H1 (cell line): ENCODE data around the gene PIAS1.

Source experiments
- CTCF ChIP-seq, 3 experiments: IDR thresholded peaks; 1 replicate in 2 of 3; 2 replicates in 1 of 3; pipeline versions ENCODE4 v1.5.1 to v1.6.1; 2011; ENCODE audit warnings: low read length in 3 of 3, mild to moderate bottlenecking in 3 of 3, inconsistent platforms in 2 of 3, low read depth in 1 of 3, moderate library complexity in 1 of 3; ENCODE audit not compliant: insufficient read depth in 1 of 3; ENCODE audit errors: control extremely low read depth in 1 of 3
- EZH2 ChIP-seq: fragments of 200-600 bp; sonication (generic); IDR thresholded peaks from 2 replicates; pipeline ENCODE4 v1.7.1; 2012; ENCODE audit warnings: low read depth, mild to moderate bottlenecking, moderate library complexity, low read length, inconsistent platforms; ENCODE audit not compliant: severe bottlenecking
- KDM1A ChIP-seq: fragments of 200-600, 300-600 bp; sonication (generic); IDR thresholded peaks from 2 replicates; pipeline ENCODE4 v1.7.1; 2016; ENCODE audit warnings: mild to moderate bottlenecking, low read length, borderline replicate concordance
- MAFK ChIP-seq: IDR thresholded peaks from 2 replicates; pipeline ENCODE4 v1.6.1; 2012; ENCODE audit warnings: low read depth, mild to moderate bottlenecking, improper control_type of control experiment, low read length
- POLR2A ChIP-seq, 2 experiments: IDR thresholded peaks; 1 replicate in 1 of 2; 2 replicates in 1 of 2; pipeline ENCODE4 v1.6.1; 2011; ENCODE audit warnings: low read depth in 2 of 2, low read length in 2 of 2, mild to moderate bottlenecking in 2 of 2; ENCODE audit errors: control extremely low read depth in 1 of 2
- POLR2AphosphoS5 ChIP-seq: IDR thresholded peaks from 2 replicates; pipeline ENCODE4 v1.6.1; 2011; ENCODE audit warnings: low read depth, low read length
- RAD21 ChIP-seq, 2 experiments: IDR thresholded peaks in 1 of 2; conservative IDR thresholded peaks in 1 of 2; 2 replicates each; pipeline ENCODE4 v1.6.1; 2011; ENCODE audit warnings: low read depth in 2 of 2, low read length in 2 of 2, improper control_type of control experiment in 1 of 2, inconsistent platforms in 1 of 2, mild to moderate bottlenecking in 1 of 2, moderate library complexity in 1 of 2
- RXRA ChIP-seq: IDR thresholded peaks from 2 replicates; pipeline ENCODE4 v1.6.1; 2011; ENCODE audit warnings: low read depth, mild to moderate bottlenecking, low read length, moderate library complexity; ENCODE audit not compliant: insufficient read depth
- SIX5 ChIP-seq: IDR thresholded peaks from 2 replicates; pipeline ENCODE4 v1.6.1; 2011; ENCODE audit warnings: mild to moderate bottlenecking, low read depth, low read length
- TF ChIP-seq, protein P1 (sequence below): IDR thresholded peaks from 2 replicates; pipeline ENCODE4 v1.6.1; 2011; ENCODE audit warnings: low read length, improper control_type of control experiment

- TF ChIP-seq CTCF (IDR thresholded peaks at IDR 0.05; ENCODE audit: control extremely low read depth in 1 of 3, insufficient read depth in 1 of 3, low read depth in 1 of 3, low read length in 3 of 3), result no peak
- no peak for TF ChIP-seq MAFK
- no peak for TF ChIP-seq POLR2A (IDR thresholded peaks at IDR 0.05; ENCODE audit: control extremely low read depth in 1 of 2, low read depth in 2 of 2, low read length in 2 of 2)
- TF ChIP-seq POLR2AphosphoS5, result no peak
- TF ChIP-seq SIX5, result no peak
- TF ChIP-seq EZH2, result no peak
- TF ChIP-seq KDM1A, result no peak
- TF ChIP-seq RAD21 (IDR thresholded peaks at IDR 0.05 in 1 of 2, conservative IDR thresholded peaks at IDR 0.05 in 1 of 2; ENCODE audit: low read depth in 2 of 2, low read length in 2 of 2), result no peak
- TF ChIP-seq, protein P1, sequence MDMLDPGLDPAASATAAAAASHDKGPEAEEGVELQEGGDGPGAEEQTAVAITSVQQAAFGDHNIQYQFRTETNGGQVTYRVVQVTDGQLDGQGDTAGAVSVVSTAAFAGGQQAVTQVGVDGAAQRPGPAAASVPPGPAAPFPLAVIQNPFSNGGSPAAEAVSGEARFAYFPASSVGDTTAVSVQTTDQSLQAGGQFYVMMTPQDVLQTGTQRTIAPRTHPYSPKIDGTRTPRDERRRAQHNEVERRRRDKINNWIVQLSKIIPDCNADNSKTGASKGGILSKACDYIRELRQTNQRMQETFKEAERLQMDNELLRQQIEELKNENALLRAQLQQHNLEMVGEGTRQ, result no peak
- no peak for TF ChIP-seq RXRA
Observed at GRCh38 chr15:68208136-68208535, 154.0 kb downstream of the PIAS1 start.
